OCI-LY7 (cell line): ENCODE data around the gene OR2T2.
"Not testable (repeated sequence)": the region's sequence is repeated elsewhere in the genome, so short reads cannot be mapped to it uniquely, and the experiment has no call there.

Source experiments
- CTCF ChIP-seq: fragments of 200-600 bp; sonication (generic); conservative IDR thresholded peaks from 2 replicates; pipeline ENCODE4 v1.5.1; 2014; ENCODE audit warnings: mild to moderate bottlenecking, antibody characterized with exemption, low read length, moderate library complexity, mixed read lengths
- EZH2phosphoT487 ChIP-seq: fragments of 200-600 bp; sonication (generic); IDR thresholded peaks from 2 replicates; pipeline ENCODE4 v1.6.1; 2018; ENCODE audit warnings: low read depth, borderline replicate concordance, mild to moderate bottlenecking, mixed run types, antibody characterized with exemption, low read length, moderate library complexity, mixed read lengths

GRCh38 chr1:248433811-248434415 is 11.5 kb upstream of the OR2T2 start:
- not testable (repeated sequence) for TF ChIP-seq CTCF, EZH2phosphoT487
